Epithelial cell of esophagus (primary cell): ENCODE measurements around the gene PAQR4.

Source experiments
- DNase-seq: peaks from one replicate; pipeline ENCODE4 v3.0.0; 2010; ENCODE audit warnings: low read depth
- H3K4me3 ChIP-seq: 2 replicates; pipeline ENCODE4 v1.5.1; 2011; ENCODE audit warnings: mild to moderate bottlenecking, low read length, control low read depth
- CTCF ChIP-seq: IDR thresholded peaks from 2 replicates; pipeline ENCODE4 v1.5.1; 2011; ENCODE audit warnings: low read depth, mild to moderate bottlenecking, low read length, control low read depth, inconsistent platforms; ENCODE audit not compliant: insufficient read depth; ENCODE audit errors: missing control alignments

The PAQR4 gene

GRCh38 chr16:2981899-2982250, 12.7 kb downstream of the PAQR4 start:
- no peak for DNase-seq
- TF ChIP-seq CTCF, result no peak
- H3K4me3 ChIP-seq, result no peak overlapping the region

- no peak for DNase-seq
- H3K4me3 ChIP-seq, result no peak overlapping the region
- TF ChIP-seq CTCF, result no peak
Measured at GRCh38 chr16:2982402-2982801, 13.3 kb downstream of the PAQR4 start.

- DNase-seq, result peak; percentile 84
- peak overlapping the region; percentile 29 for H3K4me3 ChIP-seq
- TF ChIP-seq CTCF, result peak; percentile 37
Measured at GRCh38 chr16:2983706-2984136, 14.6 kb downstream of the PAQR4 start.

GRCh38 chr16:2985462-2985861, 16.3 kb downstream of the PAQR4 start:
- H3K4me3 ChIP-seq, result no peak overlapping the region
- TF ChIP-seq CTCF, result no peak
- no peak for DNase-seq

- no peak for TF ChIP-seq CTCF
- no peak for DNase-seq
- no peak overlapping the region for H3K4me3 ChIP-seq
Measured at GRCh38 chr16:2985893-2986355, 16.8 kb downstream of the PAQR4 start.

GRCh38 chr16:2986623-2987188, 17.6 kb downstream of the PAQR4 start:
- no peak for DNase-seq
- no peak for TF ChIP-seq CTCF
- no peak overlapping the region for H3K4me3 ChIP-seq

- DNase-seq, result no peak
- TF ChIP-seq CTCF, result no peak
- no peak overlapping the region for H3K4me3 ChIP-seq
Measured at GRCh38 chr16:2987286-2987685, 18.1 kb downstream of the PAQR4 start.
